ENCODE data around the gene ATP5PO.

- TF ChIP-seq POLR2A (IDR thresholded peaks at IDR 0.05) (no peak), EP300 (IDR thresholded peaks at IDR 0.05) (no peak), CTCF (IDR thresholded peaks at IDR 0.05) (no peak), POLR2AphosphoS5 (IDR thresholded peaks at IDR 0.05) (no peak)
These were observed 61.0 kb downstream of the ATP5PO start for GRCh38 chr21:33854604-33855003.
